ENCODE results near the gene APBB1IP. TPM values are rescaled to one million over a fixed set of nuclear protein-coding genes. Genes with fewer than 3 reads are reported as not detected.

APBB1IP gene
- total RNA-seq, 4 donors from 2014 or later, result 2.6 to 6.2 (median 5.1) TPM

- Histone ChIP-seq H3K27ac (replicated peaks in 1 of 4) (no peak overlapping the region), H3K4me3 (no peak overlapping the region), H3K36me3 (no peaks in the 10 kb centered on the region), H3K4me1 (no peaks in the 10 kb centered on the region), H3K27me3 (no peaks in the 10 kb centered on the region), H3K9me3 (no peaks in the 10 kb centered on the region)
- WGBS, result 78% methylated on average over 4 of the region's 7 CpGs
- intact Hi-C loops (cut with DNase I), result no loop called here
- DNase-seq (ENCODE audit: extremely low spot score), result no peak
- TF ChIP-seq EP300 (IDR thresholded peaks at IDR 0.05) (no peak), CTCF (IDR thresholded peaks at IDR 0.05) (no peak), POLR2A (IDR thresholded peaks at IDR 0.05; ENCODE audit: low read depth) (no peak), POLR2AphosphoS5 (IDR thresholded peaks at IDR 0.05) (no peak)
These were observed 105.6 kb downstream of the APBB1IP start for GRCh38 chr10:26543567-26544306.

- peaks cover 0 to 7% (median 2%) of the 10 kb centered on the region in 4 donors for H3K9me3 ChIP-seq
- H3K4me3 ChIP-seq, result no peak overlapping the region
- H3K36me3 ChIP-seq, result no peaks in the 10 kb centered on the region
- H3K4me1 ChIP-seq, result no peaks in the 10 kb centered on the region
- intact Hi-C loops (cut with DNase I), result no loop called here
- no peak for DNase-seq (ENCODE audit: extremely low spot score)
- no peaks in the 10 kb centered on the region for H3K27me3 ChIP-seq
- no peak for TF ChIP-seq POLR2AphosphoS5 (IDR thresholded peaks at IDR 0.05)
- TF ChIP-seq POLR2A (IDR thresholded peaks at IDR 0.05; ENCODE audit: low read depth), result no peak
- no peak for TF ChIP-seq EP300 (IDR thresholded peaks at IDR 0.05)
- no peak for TF ChIP-seq CTCF (IDR thresholded peaks at IDR 0.05)
- no peak overlapping the region for H3K27ac ChIP-seq (replicated peaks in 1 of 4)
These were observed 106.8 kb downstream of the APBB1IP start for GRCh38 chr10:26544932-26545331.

GRCh38 chr10:26550774-26551526, 112.8 kb downstream of the APBB1IP start:
- peaks cover 0 to 2% (median 0%) of the 10 kb centered on the region in 4 donors for H3K27me3 ChIP-seq
- TF ChIP-seq POLR2AphosphoS5 (IDR thresholded peaks at IDR 0.05) (no peak), EP300 (IDR thresholded peaks at IDR 0.05) (no peak), POLR2A (IDR thresholded peaks at IDR 0.05; ENCODE audit: low read depth) (no peak), CTCF (IDR thresholded peaks at IDR 0.05) (no peak)
- DNase-seq (ENCODE audit: extremely low spot score), result no peak
- H3K27ac ChIP-seq (replicated peaks in 1 of 4), result no peak overlapping the region
- H3K9me3 ChIP-seq, result peaks cover 0 to 23% (median 9%) of the 10 kb centered on the region in 4 donors
- H3K4me3 ChIP-seq, result no peak overlapping the region
- intact Hi-C loops (cut with DNase I), result no loop called here
- peaks cover 0 to 4% (median 0%) of the 10 kb centered on the region in 4 donors for H3K4me1 ChIP-seq
- peaks cover 0 to 5% (median 0%) of the 10 kb centered on the region in 4 donors for H3K36me3 ChIP-seq
- WGBS, result 75% methylated on average over 15 of the region's 15 CpGs

GRCh38 chr10:26554246-26554645, 116.1 kb downstream of the APBB1IP start:
- Histone ChIP-seq H3K9me3 (peaks cover 0 to 23% (median 9%) of the 10 kb centered on the region in 4 donors), H3K36me3 (peaks cover 0 to 5% (median 0%) of the 10 kb centered on the region in 4 donors), H3K27me3 (peaks cover 0 to 29% (median 0%) of the 10 kb centered on the region in 4 donors), H3K27ac (replicated peaks in 1 of 4) (no peak overlapping the region), H3K4me3 (no peak overlapping the region), H3K4me1 (peaks cover 0 to 10% (median 4%) of the 10 kb centered on the region in 4 donors)
- intact Hi-C loops (cut with DNase I), result no loop called here
- 87% methylated on average over 5 of the region's 5 CpGs for WGBS
- no peak for TF ChIP-seq EP300 (IDR thresholded peaks at IDR 0.05)
- no peak for TF ChIP-seq POLR2A (IDR thresholded peaks at IDR 0.05; ENCODE audit: low read depth)
- DNase-seq (ENCODE audit: extremely low spot score), result no peak

Measured in esophagus muscularis mucosa (tissue), 4 donors.